ENCODE results near the gene CSAD.

Gene CSAD

GRCh38 chr12:53225635-53226424 is 45.1 kb upstream of the CSAD start:
- no peak for DNase-seq (ENCODE audit: extremely low spot score)
- ChIA-PET CTCF (interaction anchor here (0.9 to 1.5 kb wide), 7 partner anchors 12 to 96 kb away, joined by 3 to 5 read pairs (median 4); partner anchors contain the start of gene AAAS), POLR2A (no interaction called here)
- no peak for TF ChIP-seq CTCF (IDR thresholded peaks at IDR 0.05; ENCODE audit: control extremely low read depth, extremely low read depth, low read depth, missing control alignments)

GRCh38 chr12:53224897-53225634 is 44.3 kb upstream of the CSAD start:
- TF ChIP-seq CTCF (IDR thresholded peaks at IDR 0.05; ENCODE audit: control extremely low read depth, extremely low read depth, low read depth, missing control alignments) = no peak
- ChIA-PET POLR2A (no interaction called here), CTCF (interaction anchor here (0.8 to 1.5 kb wide), 6 partner anchors 12 to 97 kb away, joined by 3 to 5 read pairs (median 4); partner anchors contain the start of gene AAAS)
- DNase-seq (ENCODE audit: extremely low spot score) = no peak

- POLR2A ChIA-PET = no interaction called here
- CTCF ChIA-PET = interaction anchor here (0.8 to 1.5 kb wide), 5 partner anchors 11 to 97 kb away, joined by 3 to 5 read pairs (median 3); partner anchors contain the start of gene AAAS
- TF ChIP-seq CTCF (IDR thresholded peaks at IDR 0.05; ENCODE audit: control extremely low read depth, extremely low read depth, low read depth, missing control alignments) = no peak
- DNase-seq (ENCODE audit: extremely low spot score) = no peak
Measured at GRCh38 chr12:53224061-53224896, 43.6 kb upstream of the CSAD start.

GRCh38 chr12:53223389-53224060 is 42.8 kb upstream of the CSAD start:
- POLR2A ChIA-PET = interaction anchor here (0.6 kb wide), 1 partner anchor 154 kb away, joined by 5 read pairs; no protein-coding TSS in a partner anchor
- no peak for DNase-seq (ENCODE audit: extremely low spot score)
- TF ChIP-seq CTCF (IDR thresholded peaks at IDR 0.05; ENCODE audit: control extremely low read depth, extremely low read depth, low read depth, missing control alignments) = no peak
- CTCF ChIA-PET = interaction anchor here (1.0 to 1.6 kb wide), 2 partner anchors 10 to 28 kb away, joined by 3 to 5 read pairs; no protein-coding TSS in a partner anchor

GRCh38 chr12:53222806-53223261 is 42.1 kb upstream of the CSAD start:
- CTCF ChIA-PET = interaction anchor here (1.0 to 1.6 kb wide), 2 partner anchors 9 to 28 kb away, joined by 3 to 5 read pairs; no protein-coding TSS in a partner anchor
- no peak for DNase-seq (ENCODE audit: extremely low spot score)
- POLR2A ChIA-PET = no interaction called here
- TF ChIP-seq CTCF (IDR thresholded peaks at IDR 0.05; ENCODE audit: control extremely low read depth, extremely low read depth, low read depth, missing control alignments) = no peak
